GM23338 (cell line): ENCODE measurements around the gene PTPRR. TPM values are rescaled to one million over a fixed set of nuclear protein-coding genes. Genes with fewer than 3 reads are reported as not detected.

ENCODE experiments used
- ATAC-seq: fragments of 200-7000 bp; cut with Tn5 transposase; 3 replicates; pipeline ENCODE4 v1.9.1; 2020
- DNase-seq: peaks from one replicate; pipeline ENCODE4 v3.0.0-alpha.2; 2015; ENCODE audit warnings: low spot score
- H2AFZ ChIP-seq: fragments of 200-600 bp; sonication (generic); 2 replicates; pipeline ENCODE4 v1.8.0; 2016; ENCODE audit warnings: antibody characterized with exemption, mild to moderate bottlenecking, moderate library complexity
- H3F3A ChIP-seq: fragments of 200-600 bp; sonication (generic); replicated peaks from 2 replicates; pipeline ENCODE4 v1.8.0; 2017; ENCODE audit warnings: antibody characterized with exemption, mixed run types, low read depth
- H3K27ac ChIP-seq: fragments of 200-600 bp; sonication (generic); 2 replicates; pipeline ENCODE4 v1.6.1; 2016; ENCODE audit warnings: low read depth
- H3K27me3 ChIP-seq: fragments of 200-600 bp; sonication (generic); 2 replicates; pipeline ENCODE4 v1.8.0; 2016; ENCODE audit warnings: mild to moderate bottlenecking, mixed run types, moderate library complexity; ENCODE audit not compliant: insufficient read depth
- H3K36me3 ChIP-seq: fragments of 200-600 bp; sonication (generic); 2 replicates; pipeline ENCODE4 v1.8.0; 2016; ENCODE audit warnings: mild to moderate bottlenecking; ENCODE audit not compliant: insufficient read depth
- H3K4me1 ChIP-seq: fragments of 200-600 bp; sonication (generic); 2 replicates; pipeline ENCODE4 v1.8.0; 2016; ENCODE audit warnings: mild to moderate bottlenecking, moderate library complexity; ENCODE audit not compliant: insufficient read depth
- H3K4me2 ChIP-seq: fragments of 200-600 bp; sonication (generic); 2 replicates; pipeline ENCODE4 v1.7.1; 2017; ENCODE audit warnings: mixed run types
- H3K4me3 ChIP-seq: fragments of 200-600 bp; sonication (generic); 2 replicates; pipeline ENCODE4 v1.6.1; 2016; ENCODE audit warnings: mixed run types
- H3K79me2 ChIP-seq: fragments of 200-600 bp; sonication (generic); replicated peaks from 2 replicates; pipeline ENCODE4 v1.8.0; 2017; ENCODE audit warnings: mild to moderate bottlenecking; ENCODE audit not compliant: insufficient read depth
- H3K9me2 ChIP-seq: fragments of 200-600 bp; sonication (generic); 2 replicates; pipeline ENCODE4 v1.8.0; 2017; ENCODE audit not compliant: insufficient read depth
- H4K20me1 ChIP-seq: fragments of 200-600 bp; sonication (generic); replicated peaks from 2 replicates; pipeline ENCODE4 v1.8.0; 2017; ENCODE audit warnings: mild to moderate bottlenecking; ENCODE audit not compliant: insufficient read depth
- H3K27ac Mint-ChIP-seq: 2 replicates; pipeline ENCODE4 v1.8.0; 2020; ENCODE audit warnings: inconsistent platforms, mild to moderate bottlenecking, moderate library complexity, mixed read lengths
- H3K27me3 Mint-ChIP-seq: 3 replicates; pipeline ENCODE4 v1.8.0; 2022; ENCODE audit warnings: low read depth, mild to moderate bottlenecking, moderate library complexity, mixed read lengths, inconsistent platforms; ENCODE audit not compliant: insufficient read depth, poor library complexity
- H3K36me3 Mint-ChIP-seq: 3 replicates; pipeline ENCODE4 v1.8.0; 2021; ENCODE audit warnings: low read depth, mild to moderate bottlenecking, inconsistent platforms, moderate library complexity, mixed read lengths
- H3K4me1 Mint-ChIP-seq: 3 replicates; pipeline ENCODE4 v1.8.0; 2020; ENCODE audit warnings: mild to moderate bottlenecking, inconsistent platforms, mixed read lengths
- H3K4me3 Mint-ChIP-seq: 3 replicates; pipeline ENCODE4 v1.8.0; 2021; ENCODE audit warnings: moderate library complexity, mild to moderate bottlenecking, inconsistent platforms, mixed read lengths
- H3K9me3 Mint-ChIP-seq: 3 replicates; pipeline ENCODE4 v1.8.0; 2020; ENCODE audit warnings: moderate library complexity, mild to moderate bottlenecking, inconsistent platforms, mixed read lengths
- CREB1 ChIP-seq: fragments of 250-450 bp; sonication (Bioruptor Pico); IDR thresholded peaks from 2 replicates; pipeline ENCODE4 v1.5.0; 2020; ENCODE audit warnings: low read depth, mild to moderate bottlenecking, moderate library complexity
- ETS1 ChIP-seq: IDR thresholded peaks from 2 replicates; pipeline ENCODE4 v1.6.1; 2016; ENCODE audit warnings: antibody characterized with exemption
- EZH2 ChIP-seq: fragments of 200-600 bp; sonication (generic); IDR thresholded peaks from one replicate; pipeline ENCODE4 v1.8.0; 2017; ENCODE audit warnings: antibody characterized with exemption, mild to moderate bottlenecking, low read depth; ENCODE audit not compliant: unreplicated experiment
- EZH2phosphoT487 ChIP-seq: fragments of 200-600 bp; sonication (generic); IDR thresholded peaks from one replicate; pipeline ENCODE4 v1.8.1; 2018; ENCODE audit warnings: antibody characterized with exemption; ENCODE audit not compliant: unreplicated experiment
- JUNB ChIP-seq: IDR thresholded peaks from one replicate; pipeline ENCODE4 v1.6.1; 2016; ENCODE audit warnings: antibody characterized with exemption; ENCODE audit not compliant: unreplicated experiment
- NANOG ChIP-seq: IDR thresholded peaks from 2 replicates; pipeline ENCODE4 v1.6.1; 2016; ENCODE audit warnings: antibody characterized with exemption, borderline replicate concordance
- POLR2AphosphoS5 ChIP-seq: IDR thresholded peaks from 2 replicates; pipeline ENCODE4 v1.6.1; 2016; ENCODE audit warnings: antibody characterized with exemption, low read depth
- STAT1 ChIP-seq: IDR thresholded peaks from one replicate; pipeline ENCODE4 v1.6.1; 2016; ENCODE audit warnings: antibody characterized with exemption; ENCODE audit not compliant: unreplicated experiment
- ZNF114 ChIP-seq: fragments of 250-450 bp; sonication (Bioruptor Pico); IDR thresholded peaks from 2 replicates; pipeline ENCODE4 v1.5.0; 2020; ENCODE audit warnings: mild to moderate bottlenecking, moderate library complexity
- ZNF331 ChIP-seq: fragments of 250-450 bp; sonication (Bioruptor Pico); IDR thresholded peaks from 2 replicates; pipeline ENCODE4 v1.5.0; 2020; ENCODE audit warnings: low read depth, mild to moderate bottlenecking, moderate library complexity
- polyA plus RNA-seq: library from polyadenylated mRNA; unstranded; fragments of >200 nt; fragmentation: Nextera tagmentation; extraction: Ambion mirVana; gene quantifications from 2 replicates; pipeline ENCODE4 v1.2.1, GENCODE V29; 2016
- total RNA-seq: library from RNA; depleted of rRNA; stranded (reverse); fragments of >200 nt; shearing (Covaris generic); gene quantifications from 2 replicates; pipeline ENCODE4 v1.2.3, GENCODE V29; 2014
- TF ChIP-seq, protein P1 (sequence below): fragments of 250-450 bp; sonication (Bioruptor Pico); IDR thresholded peaks from 2 replicates; pipeline ENCODE4 v1.5.0; 2020; ENCODE audit warnings: mild to moderate bottlenecking, moderate library complexity
- TF ChIP-seq, protein P2 (sequence below), 2 experiments: fragments of 200-600 bp in 1 of 2; sonication (generic) in 1 of 2; conservative IDR thresholded peaks; 2 replicates each; pipeline versions ENCODE4 v1.5.1 to v1.6.1; 2016 to 2017; ENCODE audit warnings: antibody characterized with exemption in 2 of 2, low read depth in 2 of 2, mild to moderate bottlenecking in 2 of 2, moderate library complexity in 1 of 2
- TF ChIP-seq, protein P3 (sequence below): IDR thresholded peaks from one replicate; pipeline ENCODE4 v1.6.1; 2018; ENCODE audit warnings: antibody characterized with exemption; ENCODE audit not compliant: unreplicated experiment

The PTPRR gene
- total and polyA plus RNA-seq, 2 experiments from 2014 or later, result 0.26 to 0.76 TPM

GRCh38 chr12:70936203-70936813, 15.8 kb upstream of the PTPRR start:
- H3K4me3 Mint-ChIP-seq, result no peak overlapping the region
- Histone ChIP-seq H3K27me3 (no peaks in the 10 kb centered on the region), H2AFZ (no peak overlapping the region), H3K9me2 (no peaks in the 10 kb centered on the region), H3K79me2 (no peaks in the 10 kb centered on the region), H3K4me2 (no peak overlapping the region), H3K36me3 (no peaks in the 10 kb centered on the region), H3K4me1 (no peaks in the 10 kb centered on the region), H4K20me1 (no peaks in the 10 kb centered on the region), H3K27ac (no peak overlapping the region), H3K4me3 (no peak overlapping the region), H3F3A (no peaks in the 10 kb centered on the region)
- TF ChIP-seq EZH2 (no peak), CREB1 (CRISPR knock-in tag) (no peak), ETS1 (no peak), POLR2AphosphoS5 (no peak), EZH2phosphoT487 (no peak), STAT1 (no peak), ZNF114 (no peak), ZNF331 (no peak), JUNB (no peak), NANOG (no peak)
- TF ChIP-seq, protein P1, sequence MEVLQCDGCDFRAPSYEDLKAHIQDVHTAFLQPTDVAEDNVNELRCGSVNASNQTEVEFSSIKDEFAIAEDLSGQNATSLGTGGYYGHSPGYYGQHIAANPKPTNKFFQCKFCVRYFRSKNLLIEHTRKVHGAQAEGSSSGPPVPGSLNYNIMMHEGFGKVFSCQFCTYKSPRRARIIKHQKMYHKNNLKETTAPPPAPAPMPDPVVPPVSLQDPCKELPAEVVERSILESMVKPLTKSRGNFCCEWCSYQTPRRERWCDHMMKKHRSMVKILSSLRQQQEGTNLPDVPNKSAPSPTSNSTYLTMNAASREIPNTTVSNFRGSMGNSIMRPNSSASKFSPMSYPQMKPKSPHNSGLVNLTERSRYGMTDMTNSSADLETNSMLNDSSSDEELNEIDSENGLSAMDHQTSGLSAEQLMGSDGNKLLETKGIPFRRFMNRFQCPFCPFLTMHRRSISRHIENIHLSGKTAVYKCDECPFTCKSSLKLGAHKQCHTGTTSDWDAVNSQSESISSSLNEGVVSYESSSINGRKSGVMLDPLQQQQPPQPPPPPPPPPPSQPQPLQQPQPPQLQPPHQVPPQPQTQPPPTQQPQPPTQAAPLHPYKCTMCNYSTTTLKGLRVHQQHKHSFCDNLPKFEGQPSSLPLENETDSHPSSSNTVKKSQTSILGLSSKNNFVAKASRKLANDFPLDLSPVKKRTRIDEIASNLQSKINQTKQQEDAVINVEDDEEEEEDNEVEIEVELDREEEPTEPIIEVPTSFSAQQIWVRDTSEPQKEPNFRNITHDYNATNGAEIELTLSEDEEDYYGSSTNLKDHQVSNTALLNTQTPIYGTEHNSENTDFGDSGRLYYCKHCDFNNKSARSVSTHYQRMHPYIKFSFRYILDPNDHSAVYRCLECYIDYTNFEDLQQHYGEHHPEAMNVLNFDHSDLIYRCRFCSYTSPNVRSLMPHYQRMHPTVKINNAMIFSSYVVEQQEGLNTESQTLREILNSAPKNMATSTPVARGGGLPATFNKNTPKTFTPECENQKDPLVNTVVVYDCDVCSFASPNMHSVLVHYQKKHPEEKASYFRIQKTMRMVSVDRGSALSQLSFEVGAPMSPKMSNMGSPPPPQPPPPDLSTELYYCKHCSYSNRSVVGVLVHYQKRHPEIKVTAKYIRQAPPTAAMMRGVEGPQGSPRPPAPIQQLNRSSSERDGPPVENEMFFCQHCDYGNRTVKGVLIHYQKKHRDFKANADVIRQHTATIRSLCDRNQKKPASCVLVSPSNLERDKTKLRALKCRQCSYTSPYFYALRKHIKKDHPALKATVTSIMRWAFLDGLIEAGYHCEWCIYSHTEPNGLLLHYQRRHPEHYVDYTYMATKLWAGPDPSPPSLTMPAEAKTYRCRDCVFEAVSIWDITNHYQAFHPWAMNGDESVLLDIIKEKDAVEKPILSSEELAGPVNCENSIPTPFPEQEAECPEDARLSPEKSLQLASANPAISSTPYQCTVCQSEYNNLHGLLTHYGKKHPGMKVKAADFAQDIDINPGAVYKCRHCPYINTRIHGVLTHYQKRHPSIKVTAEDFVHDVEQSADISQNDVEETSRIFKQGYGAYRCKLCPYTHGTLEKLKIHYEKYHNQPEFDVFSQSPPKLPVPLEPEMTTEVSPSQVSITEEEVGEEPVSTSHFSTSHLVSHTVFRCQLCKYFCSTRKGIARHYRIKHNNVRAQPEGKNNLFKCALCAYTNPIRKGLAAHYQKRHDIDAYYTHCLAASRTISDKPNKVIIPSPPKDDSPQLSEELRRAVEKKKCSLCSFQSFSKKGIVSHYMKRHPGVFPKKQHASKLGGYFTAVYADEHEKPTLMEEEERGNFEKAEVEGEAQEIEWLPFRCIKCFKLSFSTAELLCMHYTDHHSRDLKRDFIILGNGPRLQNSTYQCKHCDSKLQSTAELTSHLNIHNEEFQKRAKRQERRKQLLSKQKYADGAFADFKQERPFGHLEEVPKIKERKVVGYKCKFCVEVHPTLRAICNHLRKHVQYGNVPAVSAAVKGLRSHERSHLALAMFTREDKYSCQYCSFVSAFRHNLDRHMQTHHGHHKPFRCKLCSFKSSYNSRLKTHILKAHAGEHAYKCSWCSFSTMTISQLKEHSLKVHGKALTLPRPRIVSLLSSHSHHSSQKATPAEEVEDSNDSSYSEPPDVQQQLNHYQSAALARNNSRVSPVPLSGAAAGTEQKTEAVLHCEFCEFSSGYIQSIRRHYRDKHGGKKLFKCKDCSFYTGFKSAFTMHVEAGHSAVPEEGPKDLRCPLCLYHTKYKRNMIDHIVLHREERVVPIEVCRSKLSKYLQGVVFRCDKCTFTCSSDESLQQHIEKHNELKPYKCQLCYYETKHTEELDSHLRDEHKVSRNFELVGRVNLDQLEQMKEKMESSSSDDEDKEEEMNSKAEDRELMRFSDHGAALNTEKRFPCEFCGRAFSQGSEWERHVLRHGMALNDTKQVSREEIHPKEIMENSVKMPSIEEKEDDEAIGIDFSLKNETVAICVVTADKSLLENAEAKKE (CRISPR knock-in tag), result no peak
- TF ChIP-seq, protein P2, sequence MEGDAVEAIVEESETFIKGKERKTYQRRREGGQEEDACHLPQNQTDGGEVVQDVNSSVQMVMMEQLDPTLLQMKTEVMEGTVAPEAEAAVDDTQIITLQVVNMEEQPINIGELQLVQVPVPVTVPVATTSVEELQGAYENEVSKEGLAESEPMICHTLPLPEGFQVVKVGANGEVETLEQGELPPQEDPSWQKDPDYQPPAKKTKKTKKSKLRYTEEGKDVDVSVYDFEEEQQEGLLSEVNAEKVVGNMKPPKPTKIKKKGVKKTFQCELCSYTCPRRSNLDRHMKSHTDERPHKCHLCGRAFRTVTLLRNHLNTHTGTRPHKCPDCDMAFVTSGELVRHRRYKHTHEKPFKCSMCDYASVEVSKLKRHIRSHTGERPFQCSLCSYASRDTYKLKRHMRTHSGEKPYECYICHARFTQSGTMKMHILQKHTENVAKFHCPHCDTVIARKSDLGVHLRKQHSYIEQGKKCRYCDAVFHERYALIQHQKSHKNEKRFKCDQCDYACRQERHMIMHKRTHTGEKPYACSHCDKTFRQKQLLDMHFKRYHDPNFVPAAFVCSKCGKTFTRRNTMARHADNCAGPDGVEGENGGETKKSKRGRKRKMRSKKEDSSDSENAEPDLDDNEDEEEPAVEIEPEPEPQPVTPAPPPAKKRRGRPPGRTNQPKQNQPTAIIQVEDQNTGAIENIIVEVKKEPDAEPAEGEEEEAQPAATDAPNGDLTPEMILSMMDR (conservative IDR thresholded peaks at IDR 0.05; ENCODE audit: low read depth in 2 of 2), result no peak
- TF ChIP-seq, protein P3, sequence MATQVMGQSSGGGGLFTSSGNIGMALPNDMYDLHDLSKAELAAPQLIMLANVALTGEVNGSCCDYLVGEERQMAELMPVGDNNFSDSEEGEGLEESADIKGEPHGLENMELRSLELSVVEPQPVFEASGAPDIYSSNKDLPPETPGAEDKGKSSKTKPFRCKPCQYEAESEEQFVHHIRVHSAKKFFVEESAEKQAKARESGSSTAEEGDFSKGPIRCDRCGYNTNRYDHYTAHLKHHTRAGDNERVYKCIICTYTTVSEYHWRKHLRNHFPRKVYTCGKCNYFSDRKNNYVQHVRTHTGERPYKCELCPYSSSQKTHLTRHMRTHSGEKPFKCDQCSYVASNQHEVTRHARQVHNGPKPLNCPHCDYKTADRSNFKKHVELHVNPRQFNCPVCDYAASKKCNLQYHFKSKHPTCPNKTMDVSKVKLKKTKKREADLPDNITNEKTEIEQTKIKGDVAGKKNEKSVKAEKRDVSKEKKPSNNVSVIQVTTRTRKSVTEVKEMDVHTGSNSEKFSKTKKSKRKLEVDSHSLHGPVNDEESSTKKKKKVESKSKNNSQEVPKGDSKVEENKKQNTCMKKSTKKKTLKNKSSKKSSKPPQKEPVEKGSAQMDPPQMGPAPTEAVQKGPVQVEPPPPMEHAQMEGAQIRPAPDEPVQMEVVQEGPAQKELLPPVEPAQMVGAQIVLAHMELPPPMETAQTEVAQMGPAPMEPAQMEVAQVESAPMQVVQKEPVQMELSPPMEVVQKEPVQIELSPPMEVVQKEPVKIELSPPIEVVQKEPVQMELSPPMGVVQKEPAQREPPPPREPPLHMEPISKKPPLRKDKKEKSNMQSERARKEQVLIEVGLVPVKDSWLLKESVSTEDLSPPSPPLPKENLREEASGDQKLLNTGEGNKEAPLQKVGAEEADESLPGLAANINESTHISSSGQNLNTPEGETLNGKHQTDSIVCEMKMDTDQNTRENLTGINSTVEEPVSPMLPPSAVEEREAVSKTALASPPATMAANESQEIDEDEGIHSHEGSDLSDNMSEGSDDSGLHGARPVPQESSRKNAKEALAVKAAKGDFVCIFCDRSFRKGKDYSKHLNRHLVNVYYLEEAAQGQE, result no peak
- no peaks in the 10 kb centered on the region for H3K36me3 Mint-ChIP-seq
- no peaks in the 10 kb centered on the region for H3K27me3 Mint-ChIP-seq
- no peaks in the 10 kb centered on the region for H3K9me3 Mint-ChIP-seq
- no peaks in the 10 kb centered on the region for H3K4me1 Mint-ChIP-seq
- DNase-seq (no peak), ATAC-seq (no peak)
- no peak overlapping the region for H3K27ac Mint-ChIP-seq
